Measurements from ENCODE around the gene SELPLG.

Gene SELPLG

GRCh38 chr12:108633534-108634248 is at the start of gene SELPLG:
SELPLG (minus strand) TSS chr12:108633894; CDS start chr12:108624307, 9,587 bp downstream.
- peak; percentile 72 to 79 for DNase-seq
- TF ChIP-seq GATA1 (IDR thresholded peaks at IDR 0.05; ENCODE audit: low read depth, low read length) (no peak), POLR2A (IDR thresholded peaks at IDR 0.05; ENCODE audit: low read length) (peak; percentile 82)

- no peak for DNase-seq
- no peak for TF ChIP-seq POLR2A (IDR thresholded peaks at IDR 0.05; ENCODE audit: low read length)
Measured at GRCh38 chr12:108681317-108681716, 47.6 kb upstream of the SELPLG start.

- peak; percentile 37 to 54 for DNase-seq
- TF ChIP-seq GATA1 (IDR thresholded peaks at IDR 0.05; ENCODE audit: low read depth, low read length) (no peak), POLR2A (IDR thresholded peaks at IDR 0.05; ENCODE audit: low read length) (peak; percentile 22)
Measured at GRCh38 chr12:108679106-108679681, 45.5 kb upstream of the SELPLG start.

- TF ChIP-seq GATA1 (IDR thresholded peaks at IDR 0.05; ENCODE audit: low read depth, low read length), result no peak
- no peak for TF ChIP-seq POLR2A (IDR thresholded peaks at IDR 0.05; ENCODE audit: low read length)
- no peak for DNase-seq
Measured at GRCh38 chr12:108678104-108678730, 44.5 kb upstream of the SELPLG start.

GRCh38 chr12:108677381-108677780 is 43.7 kb upstream of the SELPLG start:
- DNase-seq, result no peak
- no peak for TF ChIP-seq GATA1 (IDR thresholded peaks at IDR 0.05; ENCODE audit: low read depth, low read length)
- TF ChIP-seq POLR2A (IDR thresholded peaks at IDR 0.05; ENCODE audit: low read length), result no peak

- DNase-seq, result no peak
- no peak for TF ChIP-seq GATA1 (IDR thresholded peaks at IDR 0.05; ENCODE audit: low read depth, low read length)
- TF ChIP-seq POLR2A (IDR thresholded peaks at IDR 0.05; ENCODE audit: low read length), result no peak
Measured at GRCh38 chr12:108676707-108677106, 43.0 kb upstream of the SELPLG start.

GRCh38 chr12:108675792-108676191 is 42.1 kb upstream of the SELPLG start:
- DNase-seq, result no peak
- no peak for TF ChIP-seq GATA1 (IDR thresholded peaks at IDR 0.05; ENCODE audit: low read depth, low read length)
- no peak for TF ChIP-seq POLR2A (IDR thresholded peaks at IDR 0.05; ENCODE audit: low read length)

GRCh38 chr12:108672054-108672453 is 38.4 kb upstream of the SELPLG start:
- no peak for DNase-seq
- TF ChIP-seq POLR2A (IDR thresholded peaks at IDR 0.05; ENCODE audit: low read length) (no peak), GATA1 (IDR thresholded peaks at IDR 0.05; ENCODE audit: low read depth, low read length) (no peak)

GRCh38 chr12:108671110-108671509 is 37.4 kb upstream of the SELPLG start:
- TF ChIP-seq GATA1 (IDR thresholded peaks at IDR 0.05; ENCODE audit: low read depth, low read length) (no peak), POLR2A (IDR thresholded peaks at IDR 0.05; ENCODE audit: low read length) (no peak)
- DNase-seq, result no peak

GRCh38 chr12:108670066-108670631 is 36.5 kb upstream of the SELPLG start:
- DNase-seq, result no peak
- TF ChIP-seq GATA1 (IDR thresholded peaks at IDR 0.05; ENCODE audit: low read depth, low read length), result no peak
- TF ChIP-seq POLR2A (IDR thresholded peaks at IDR 0.05; ENCODE audit: low read length), result no peak

GRCh38 chr12:108668542-108668941 is 34.8 kb upstream of the SELPLG start:
- no peak for DNase-seq
- no peak for TF ChIP-seq POLR2A (IDR thresholded peaks at IDR 0.05; ENCODE audit: low read length)
- no peak for TF ChIP-seq GATA1 (IDR thresholded peaks at IDR 0.05; ENCODE audit: low read depth, low read length)

- DNase-seq, result no peak
- TF ChIP-seq GATA1 (IDR thresholded peaks at IDR 0.05; ENCODE audit: low read depth, low read length), result no peak
- no peak for TF ChIP-seq POLR2A (IDR thresholded peaks at IDR 0.05; ENCODE audit: low read length)
Measured at GRCh38 chr12:108668063-108668462, 34.4 kb upstream of the SELPLG start.

- no peak for DNase-seq
- no peak for TF ChIP-seq GATA1 (IDR thresholded peaks at IDR 0.05; ENCODE audit: low read depth, low read length)
- TF ChIP-seq POLR2A (IDR thresholded peaks at IDR 0.05; ENCODE audit: low read length), result no peak
Measured at GRCh38 chr12:108667349-108667748, 33.7 kb upstream of the SELPLG start.

GRCh38 chr12:108666401-108666881 is 32.7 kb upstream of the SELPLG start:
- DNase-seq, result no peak

More at GRCh38 chr12:108666401-108666881, 32.7 kb upstream of the SELPLG start:
- TF ChIP-seq POLR2A (IDR thresholded peaks at IDR 0.05; ENCODE audit: low read length) (no peak), GATA1 (IDR thresholded peaks at IDR 0.05; ENCODE audit: low read depth, low read length) (no peak)

Data from erythroblast (primary cell).